Karpas-422 (cell line): Measurements from ENCODE around the gene RIMBP2. TPM values are rescaled to one million over a fixed set of nuclear protein-coding genes. Genes with fewer than 3 reads are reported as not detected.

Experiments used
- DNase-seq: peaks from one replicate; pipeline ENCODE4 v3.0.0-alpha.2; 2015
- H2AFZ ChIP-seq: fragments of 200-600 bp; sonication (generic); 2 replicates; pipeline ENCODE4 v1.6.1; 2014; ENCODE audit warnings: antibody characterized with exemption, low read length, mixed read lengths
- H3K27ac ChIP-seq: fragments of 200-600 bp; sonication (generic); 2 replicates; pipeline ENCODE4 v1.5.1; 2014; ENCODE audit warnings: mild to moderate bottlenecking, low read length, moderate library complexity
- H3K27me3 ChIP-seq: fragments of 200-600 bp; sonication (generic); 2 replicates; pipeline ENCODE4 v1.6.1; 2014; ENCODE audit warnings: low read length, mixed read lengths
- H3K36me3 ChIP-seq: fragments of 200-600 bp; sonication (generic); 2 replicates; pipeline ENCODE4 v1.6.1; 2014; ENCODE audit warnings: low read length, mixed read lengths; ENCODE audit not compliant: insufficient read depth
- H3K4me1 ChIP-seq: fragments of 200-600 bp; sonication (generic); 2 replicates; pipeline ENCODE4 v1.6.1; 2014; ENCODE audit warnings: mild to moderate bottlenecking, low read length, mixed read lengths
- H3K4me2 ChIP-seq: fragments of 200-600 bp; sonication (generic); 2 replicates; pipeline ENCODE4 v1.6.1; 2014; ENCODE audit warnings: low read length, low read depth, mild to moderate bottlenecking; ENCODE audit not compliant: poor library complexity, severe bottlenecking
- H3K4me3 ChIP-seq: fragments of 200-600 bp; sonication (generic); 2 replicates; pipeline ENCODE4 v1.5.1; 2014; ENCODE audit warnings: mild to moderate bottlenecking, antibody characterized with exemption, low read length, mixed read lengths
- H3K79me2 ChIP-seq: fragments of 200-600 bp; sonication (generic); 2 replicates; pipeline ENCODE4 v1.6.1; 2014; ENCODE audit warnings: mild to moderate bottlenecking, low read length, mixed read lengths
- H3K9ac ChIP-seq: fragments of 200-600 bp; sonication (generic); 2 replicates; pipeline ENCODE4 v1.6.0; 2014; ENCODE audit warnings: low read length
- H3K9me2 ChIP-seq: fragments of 200-600 bp; sonication (generic), shearing (Covaris generic); replicated peaks from 2 replicates; pipeline ENCODE4 v1.6.0; 2014; ENCODE audit warnings: mild to moderate bottlenecking, low read length, moderate library complexity; ENCODE audit not compliant: insufficient read depth
- H3K9me3 ChIP-seq: fragments of 300-700, 200-600 bp; sonication (generic); 2 replicates; pipeline ENCODE4 v1.6.1; 2014; ENCODE audit warnings: low read length, mixed read lengths
- H4K20me1 ChIP-seq: fragments of 200-600 bp; sonication (generic); 2 replicates; pipeline ENCODE4 v1.6.1; 2014; ENCODE audit warnings: mild to moderate bottlenecking, antibody characterized with exemption, low read length, low read depth; ENCODE audit not compliant: insufficient read depth
- total RNA-seq: library from RNA; depleted of rRNA; stranded (reverse); fragments of >200 nt; shearing (Covaris generic); gene quantifications from 2 replicates; pipeline ENCODE4 v1.2.3, GENCODE V29; 2014; ENCODE audit warnings: low replicate concordance

The RIMBP2 gene
- total RNA-seq, 1 experiment from 2014 or later, result not detected

GRCh38 chr12:130711756-130712155, 4.3 kb downstream of the RIMBP2 start:
- Histone ChIP-seq H3K79me2 (no peaks in the 10 kb centered on the region), H3K27me3 (no peaks in the 10 kb centered on the region), H3K9me2 (no peaks in the 10 kb centered on the region), H3K9me3 (no peaks in the 10 kb centered on the region), H4K20me1 (no peaks in the 10 kb centered on the region), H3K4me1 (no peaks in the 10 kb centered on the region), H2AFZ (no peak overlapping the region), H3K4me2 (no peak overlapping the region), H3K27ac (no peak overlapping the region), H3K4me3 (no peak overlapping the region), H3K9ac (no peak overlapping the region), H3K36me3 (no peaks in the 10 kb centered on the region)
- DNase-seq, result no peak

- Histone ChIP-seq H3K27ac (no peak overlapping the region), H4K20me1 (no peaks in the 10 kb centered on the region), H3K27me3 (no peaks in the 10 kb centered on the region), H3K36me3 (no peaks in the 10 kb centered on the region), H3K4me1 (no peaks in the 10 kb centered on the region), H3K9me2 (no peaks in the 10 kb centered on the region), H3K9me3 (no peaks in the 10 kb centered on the region), H3K9ac (no peak overlapping the region), H3K4me2 (no peak overlapping the region), H2AFZ (no peak overlapping the region), H3K4me3 (no peak overlapping the region), H3K79me2 (no peaks in the 10 kb centered on the region)
- DNase-seq, result no peak
Observed at GRCh38 chr12:130710733-130711080, 5.4 kb downstream of the RIMBP2 start.

- no peaks in the 10 kb centered on the region for H4K20me1 ChIP-seq
- H3K79me2 ChIP-seq, result no peaks in the 10 kb centered on the region
- no peak overlapping the region for H3K9ac ChIP-seq
- no peaks in the 10 kb centered on the region for H3K9me2 ChIP-seq
- no peaks in the 10 kb centered on the region for H3K9me3 ChIP-seq
- H3K36me3 ChIP-seq, result no peaks in the 10 kb centered on the region
- no peak overlapping the region for H3K4me2 ChIP-seq
- no peak overlapping the region for H2AFZ ChIP-seq
- no peak overlapping the region for H3K27ac ChIP-seq
- H3K27me3 ChIP-seq, result no peaks in the 10 kb centered on the region
- DNase-seq, result no peak
- H3K4me3 ChIP-seq, result no peak overlapping the region
- H3K4me1 ChIP-seq, result no peaks in the 10 kb centered on the region
Observed at GRCh38 chr12:130709971-130710732, 5.9 kb downstream of the RIMBP2 start.

GRCh38 chr12:130709151-130709970, 6.7 kb downstream of the RIMBP2 start:
- no peak overlapping the region for H2AFZ ChIP-seq
- no peak overlapping the region for H3K27ac ChIP-seq
- H3K4me1 ChIP-seq, result no peaks in the 10 kb centered on the region
- H3K36me3 ChIP-seq, result no peaks in the 10 kb centered on the region
- no peaks in the 10 kb centered on the region for H3K27me3 ChIP-seq
- no peak overlapping the region for H3K4me2 ChIP-seq
- no peaks in the 10 kb centered on the region for H3K9me2 ChIP-seq
- no peak for DNase-seq
- H3K9me3 ChIP-seq, result no peaks in the 10 kb centered on the region
- no peak overlapping the region for H3K9ac ChIP-seq
- no peak overlapping the region for H3K4me3 ChIP-seq
- H4K20me1 ChIP-seq, result no peaks in the 10 kb centered on the region
- H3K79me2 ChIP-seq, result no peaks in the 10 kb centered on the region

GRCh38 chr12:130708648-130709047, 7.5 kb downstream of the RIMBP2 start:
- no peaks in the 10 kb centered on the region for H3K27me3 ChIP-seq
- H3K36me3 ChIP-seq, result no peaks in the 10 kb centered on the region
- no peaks in the 10 kb centered on the region for H3K9me3 ChIP-seq
- no peak overlapping the region for H3K9ac ChIP-seq
- H3K4me2 ChIP-seq, result no peak overlapping the region
- H3K9me2 ChIP-seq, result no peaks in the 10 kb centered on the region
- H3K4me3 ChIP-seq, result no peak overlapping the region
- no peaks in the 10 kb centered on the region for H4K20me1 ChIP-seq
- H3K79me2 ChIP-seq, result no peaks in the 10 kb centered on the region
- H3K4me1 ChIP-seq, result no peaks in the 10 kb centered on the region
- H3K27ac ChIP-seq, result no peak overlapping the region
- no peak for DNase-seq
- H2AFZ ChIP-seq, result no peak overlapping the region

GRCh38 chr12:130707571-130707891, 8.6 kb downstream of the RIMBP2 start:
- Histone ChIP-seq H3K27ac (no peak overlapping the region), H3K4me1 (no peaks in the 10 kb centered on the region), H3K79me2 (no peaks in the 10 kb centered on the region), H3K9ac (no peak overlapping the region), H3K9me3 (no peaks in the 10 kb centered on the region), H3K36me3 (no peaks in the 10 kb centered on the region), H4K20me1 (no peaks in the 10 kb centered on the region), H3K27me3 (no peaks in the 10 kb centered on the region), H3K4me3 (no peak overlapping the region), H3K9me2 (no peaks in the 10 kb centered on the region), H3K4me2 (no peak overlapping the region), H2AFZ (no peak overlapping the region)
- no peak for DNase-seq

- no peak overlapping the region for H2AFZ ChIP-seq
- no peaks in the 10 kb centered on the region for H3K4me1 ChIP-seq
- H3K36me3 ChIP-seq, result no peaks in the 10 kb centered on the region
- no peaks in the 10 kb centered on the region for H3K9me2 ChIP-seq
- H3K9me3 ChIP-seq, result no peaks in the 10 kb centered on the region
- no peak overlapping the region for H3K4me3 ChIP-seq
- H3K79me2 ChIP-seq, result no peaks in the 10 kb centered on the region
- H3K4me2 ChIP-seq, result no peak overlapping the region
- H3K27ac ChIP-seq, result no peak overlapping the region
- H4K20me1 ChIP-seq, result no peaks in the 10 kb centered on the region
- DNase-seq, result no peak
- no peaks in the 10 kb centered on the region for H3K27me3 ChIP-seq
- H3K9ac ChIP-seq, result no peak overlapping the region
Observed at GRCh38 chr12:130706885-130707570, 9.1 kb downstream of the RIMBP2 start.

- no peak overlapping the region for H3K4me2 ChIP-seq
- no peak for DNase-seq
- no peaks in the 10 kb centered on the region for H3K9me3 ChIP-seq
- no peak overlapping the region for H3K9ac ChIP-seq
- no peaks in the 10 kb centered on the region for H3K36me3 ChIP-seq
- H3K27ac ChIP-seq, result no peak overlapping the region
- H4K20me1 ChIP-seq, result no peaks in the 10 kb centered on the region
- no peaks in the 10 kb centered on the region for H3K79me2 ChIP-seq
- H3K27me3 ChIP-seq, result no peaks in the 10 kb centered on the region
- H3K9me2 ChIP-seq, result no peaks in the 10 kb centered on the region
- H3K4me3 ChIP-seq, result no peak overlapping the region
- H3K4me1 ChIP-seq, result no peaks in the 10 kb centered on the region
- no peak overlapping the region for H2AFZ ChIP-seq
Observed at GRCh38 chr12:130706311-130706710, 9.8 kb downstream of the RIMBP2 start.
